SK-N-SH treated with all-trans-retinoic acid at 6 μM for 48 hours (cell line): ENCODE measurements around the gene CBL.

Source experiments
- ARNTL ChIP-seq: fragments of 450-650 bp; formaldehyde crosslinking; IDR thresholded peaks from 2 replicates; pipeline ENCODE4 v1.5.0; 2020; ENCODE audit warnings: low read depth, mild to moderate bottlenecking, moderate library complexity, borderline replicate concordance
- ESRRG ChIP-seq: fragments of 250-450 bp; sonication (Bioruptor Pico); IDR thresholded peaks from 2 replicates; pipeline ENCODE4 v1.6.1; 2021; ENCODE audit warnings: mild to moderate bottlenecking
- OSR1 ChIP-seq: fragments of 250-450 bp; sonication (Bioruptor Pico); IDR thresholded peaks from 2 replicates; pipeline ENCODE4 v1.8.0; 2022; ENCODE audit warnings: moderate library complexity, mild to moderate bottlenecking, inconsistent platforms
- PPARA ChIP-seq: fragments of 250-450 bp; sonication (Bioruptor Pico); IDR thresholded peaks from 2 replicates; pipeline ENCODE4 v1.5.0; 2020; ENCODE audit warnings: mild to moderate bottlenecking, borderline replicate concordance
- RARB ChIP-seq: fragments of 250-450 bp; sonication (Bioruptor Pico); IDR thresholded peaks from 2 replicates; pipeline ENCODE4 v1.8.0; 2021; ENCODE audit warnings: mild to moderate bottlenecking, moderate library complexity
- ZFP3 ChIP-seq: fragments of 250-450 bp; sonication (Bioruptor Pico); IDR thresholded peaks from 2 replicates; pipeline ENCODE4 v1.5.0; 2020; ENCODE audit warnings: mild to moderate bottlenecking, moderate library complexity
- ZFP30 ChIP-seq: fragments of 450-650 bp; formaldehyde crosslinking; IDR thresholded peaks from 2 replicates; pipeline ENCODE4 v1.5.0; 2022; ENCODE audit warnings: mild to moderate bottlenecking, moderate library complexity
- ZNF565 ChIP-seq: fragments of 450-650 bp; formaldehyde crosslinking; conservative IDR thresholded peaks from 2 replicates; pipeline ENCODE4 v1.5.0; 2020; ENCODE audit warnings: low read depth, mild to moderate bottlenecking, moderate library complexity
- ZNF8 ChIP-seq: fragments of 450-650 bp; formaldehyde crosslinking; IDR thresholded peaks from 2 replicates; pipeline ENCODE4 v1.5.0; 2020; ENCODE audit warnings: mild to moderate bottlenecking, moderate library complexity
- TF ChIP-seq, protein P1 (sequence below): fragments of 250-450 bp; sonication (Bioruptor Pico); IDR thresholded peaks from 2 replicates; pipeline ENCODE4 v1.8.0; 2020; ENCODE audit warnings: mild to moderate bottlenecking, moderate library complexity, borderline replicate concordance
- TF ChIP-seq, protein P2 (sequence below): fragments of 250-450 bp; sonication (Bioruptor Pico); IDR thresholded peaks from 2 replicates; pipeline ENCODE4 v1.5.1; 2020; ENCODE audit warnings: low read depth, mild to moderate bottlenecking, moderate library complexity
- TF ChIP-seq, protein P3 (sequence below): fragments of 250-450 bp; sonication (Bioruptor Pico); IDR thresholded peaks from 2 replicates; pipeline ENCODE4 v1.8.0; 2021; ENCODE audit warnings: low read depth, mild to moderate bottlenecking, moderate library complexity, borderline replicate concordance

DNA sequence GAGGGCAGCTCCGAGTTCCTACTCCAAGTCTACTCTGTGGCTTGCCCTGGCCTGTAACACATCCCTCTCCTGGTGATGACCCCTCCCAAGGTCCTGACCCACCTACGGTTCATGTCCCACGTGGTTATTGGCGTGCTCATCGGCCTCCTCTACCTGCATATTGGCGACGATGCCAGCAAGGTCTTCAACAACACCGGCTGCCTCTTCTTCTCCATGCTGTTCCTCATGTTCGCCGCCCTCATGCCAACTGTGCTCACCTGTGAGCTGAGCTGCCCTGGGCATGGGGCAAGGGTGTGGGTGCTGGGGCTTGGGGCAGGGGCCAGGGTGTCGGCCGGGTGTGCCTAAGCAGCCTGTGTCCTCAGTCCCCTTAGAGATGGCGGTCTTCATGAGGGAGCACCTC lies 47.7 kb upstream of the CBL start:
- TF ChIP-seq OSR1 (CRISPR knock-in tag) (no peak), ZFP3 (CRISPR knock-in tag) (no peak), ESRRG (CRISPR knock-in tag) (no peak), ZNF8 (CRISPR knock-in tag) (no peak), PPARA (CRISPR knock-in tag) (no peak), RARB (no peak), ZFP30 (CRISPR knock-in tag) (no peak), ZNF565 (no peak), ARNTL (CRISPR knock-in tag) (no peak)
- TF ChIP-seq, protein P1, sequence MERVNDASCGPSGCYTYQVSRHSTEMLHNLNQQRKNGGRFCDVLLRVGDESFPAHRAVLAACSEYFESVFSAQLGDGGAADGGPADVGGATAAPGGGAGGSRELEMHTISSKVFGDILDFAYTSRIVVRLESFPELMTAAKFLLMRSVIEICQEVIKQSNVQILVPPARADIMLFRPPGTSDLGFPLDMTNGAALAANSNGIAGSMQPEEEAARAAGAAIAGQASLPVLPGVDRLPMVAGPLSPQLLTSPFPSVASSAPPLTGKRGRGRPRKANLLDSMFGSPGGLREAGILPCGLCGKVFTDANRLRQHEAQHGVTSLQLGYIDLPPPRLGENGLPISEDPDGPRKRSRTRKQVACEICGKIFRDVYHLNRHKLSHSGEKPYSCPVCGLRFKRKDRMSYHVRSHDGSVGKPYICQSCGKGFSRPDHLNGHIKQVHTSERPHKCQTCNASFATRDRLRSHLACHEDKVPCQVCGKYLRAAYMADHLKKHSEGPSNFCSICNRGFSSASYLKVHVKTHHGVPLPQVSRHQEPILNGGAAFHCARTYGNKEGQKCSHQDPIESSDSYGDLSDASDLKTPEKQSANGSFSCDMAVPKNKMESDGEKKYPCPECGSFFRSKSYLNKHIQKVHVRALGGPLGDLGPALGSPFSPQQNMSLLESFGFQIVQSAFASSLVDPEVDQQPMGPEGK: no peak
- TF ChIP-seq, protein P2, sequence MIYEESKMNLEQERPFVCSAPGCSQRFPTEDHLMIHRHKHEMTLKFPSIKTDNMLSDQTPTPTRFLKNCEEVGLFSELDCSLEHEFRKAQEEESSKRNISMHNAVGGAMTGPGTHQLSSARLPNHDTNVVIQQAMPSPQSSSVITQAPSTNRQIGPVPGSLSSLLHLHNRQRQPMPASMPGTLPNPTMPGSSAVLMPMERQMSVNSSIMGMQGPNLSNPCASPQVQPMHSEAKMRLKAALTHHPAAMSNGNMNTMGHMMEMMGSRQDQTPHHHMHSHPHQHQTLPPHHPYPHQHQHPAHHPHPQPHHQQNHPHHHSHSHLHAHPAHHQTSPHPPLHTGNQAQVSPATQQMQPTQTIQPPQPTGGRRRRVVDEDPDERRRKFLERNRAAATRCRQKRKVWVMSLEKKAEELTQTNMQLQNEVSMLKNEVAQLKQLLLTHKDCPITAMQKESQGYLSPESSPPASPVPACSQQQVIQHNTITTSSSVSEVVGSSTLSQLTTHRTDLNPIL (CRISPR knock-in tag): no peak
- TF ChIP-seq, protein P3, sequence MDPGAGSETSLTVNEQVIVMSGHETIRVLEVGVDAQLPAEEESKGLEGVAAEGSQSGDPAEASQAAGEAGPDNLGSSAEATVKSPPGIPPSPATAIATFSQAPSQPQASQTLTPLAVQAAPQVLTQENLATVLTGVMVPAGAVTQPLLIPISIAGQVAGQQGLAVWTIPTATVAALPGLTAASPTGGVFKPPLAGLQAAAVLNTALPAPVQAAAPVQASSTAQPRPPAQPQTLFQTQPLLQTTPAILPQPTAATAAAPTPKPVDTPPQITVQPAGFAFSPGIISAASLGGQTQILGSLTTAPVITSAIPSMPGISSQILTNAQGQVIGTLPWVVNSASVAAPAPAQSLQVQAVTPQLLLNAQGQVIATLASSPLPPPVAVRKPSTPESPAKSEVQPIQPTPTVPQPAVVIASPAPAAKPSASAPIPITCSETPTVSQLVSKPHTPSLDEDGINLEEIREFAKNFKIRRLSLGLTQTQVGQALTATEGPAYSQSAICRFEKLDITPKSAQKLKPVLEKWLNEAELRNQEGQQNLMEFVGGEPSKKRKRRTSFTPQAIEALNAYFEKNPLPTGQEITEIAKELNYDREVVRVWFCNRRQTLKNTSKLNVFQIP (CRISPR knock-in tag): no peak
